Vagina (tissue), 2 donors: ENCODE data around the gene CRACR2B.

Experiments used
- CTCF ChIP-seq, 3 experiments: fragments of 450-650 bp in 2 of 3; fragments of 200-600 bp in 1 of 3; sonication (generic) in 1 of 3; IDR thresholded peaks; one replicate each; pipeline ENCODE4 v1.5.1; 2017 to 2019; ENCODE audit warnings: antibody characterized with exemption in 3 of 3, mild to moderate bottlenecking in 2 of 3, moderate library complexity in 2 of 3
- POLR2A ChIP-seq, 2 donors: fragments of 450-650 bp; IDR thresholded peaks; one replicate each; pipeline ENCODE4 v1.6.1; 2017; ENCODE audit warnings: antibody characterized with exemption in 2 of 2, mild to moderate bottlenecking in 2 of 2, moderate library complexity in 2 of 2
- POLR2AphosphoS5 ChIP-seq, 2 donors: sonication (generic); formaldehyde crosslinking; IDR thresholded peaks; one replicate each; pipeline ENCODE4 v1.9.0; 2017; ENCODE audit warnings: antibody characterized with exemption in 2 of 2, mild to moderate bottlenecking in 2 of 2, low read depth in 1 of 2; ENCODE audit not compliant: insufficient read depth in 1 of 2

DNA sequence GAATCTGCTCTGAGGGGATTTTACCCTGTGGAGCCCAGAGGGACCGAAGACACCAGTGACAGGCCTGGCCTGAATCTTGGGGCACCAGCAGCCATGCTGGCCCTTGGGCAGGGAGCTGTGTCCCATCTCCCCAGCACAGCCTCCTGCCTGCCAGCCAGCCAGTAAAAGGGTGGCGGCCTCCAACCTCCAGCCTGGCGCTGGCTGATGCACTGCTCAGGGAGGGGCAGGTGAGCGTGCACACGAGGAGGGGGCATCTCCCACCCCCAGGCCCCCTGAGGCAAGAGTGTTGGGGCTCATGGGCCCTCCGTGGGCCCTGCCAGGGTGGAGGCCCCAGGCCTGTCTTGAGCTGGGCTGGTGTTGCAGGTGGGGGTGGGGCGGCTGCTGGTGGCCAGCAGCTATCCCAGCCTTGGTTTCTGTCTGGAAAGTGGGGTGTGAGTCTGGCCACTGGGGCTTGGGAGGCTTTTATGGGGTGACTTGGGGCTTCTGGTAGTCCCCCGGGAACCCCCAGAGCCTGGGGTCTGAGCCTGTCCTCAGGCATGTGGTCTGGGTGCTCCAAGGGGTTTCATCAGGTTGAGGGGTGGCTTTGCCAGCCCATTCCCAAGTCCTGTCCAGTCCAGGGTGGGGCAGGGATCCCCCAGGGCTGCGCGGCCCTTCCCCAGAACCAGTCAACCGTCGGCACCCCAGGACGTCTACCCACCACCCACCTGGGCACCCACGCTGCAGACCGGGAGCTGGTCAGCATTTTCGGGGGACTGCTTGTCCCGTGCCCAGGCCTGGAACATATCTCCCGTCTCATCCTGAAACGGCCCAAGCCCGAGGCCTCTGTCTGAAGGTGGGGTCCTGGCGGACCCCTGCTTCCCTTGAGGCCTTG, 32.8 kb downstream of the CRACR2B start:
- TF ChIP-seq POLR2AphosphoS5 (IDR thresholded peaks at IDR 0.05; ENCODE audit: insufficient read depth in 1 of 2, low read depth in 1 of 2) (no peak), POLR2A (IDR thresholded peaks at IDR 0.05) (no peak), CTCF (IDR thresholded peaks at IDR 0.05) (no peak)
